Measurements from ENCODE around the gene PABPC1L. TPM values are rescaled to one million over a fixed set of nuclear protein-coding genes. Genes with fewer than 3 reads are reported as not detected.

The PABPC1L gene
- total RNA-seq, 6 experiments from 2014 or later: 8.7 to 40.2 (median 27.7) TPM

GRCh38 chr20:44941120-44941691, 31.3 kb downstream of the PABPC1L start:
- no peak overlapping the region for H3K27ac ChIP-seq
- H3K36me3 ChIP-seq: peaks cover 0 to 45% (median 7%) of the 10 kb centered on the region in 4 donors
- ATAC-seq: no peak

DNA sequence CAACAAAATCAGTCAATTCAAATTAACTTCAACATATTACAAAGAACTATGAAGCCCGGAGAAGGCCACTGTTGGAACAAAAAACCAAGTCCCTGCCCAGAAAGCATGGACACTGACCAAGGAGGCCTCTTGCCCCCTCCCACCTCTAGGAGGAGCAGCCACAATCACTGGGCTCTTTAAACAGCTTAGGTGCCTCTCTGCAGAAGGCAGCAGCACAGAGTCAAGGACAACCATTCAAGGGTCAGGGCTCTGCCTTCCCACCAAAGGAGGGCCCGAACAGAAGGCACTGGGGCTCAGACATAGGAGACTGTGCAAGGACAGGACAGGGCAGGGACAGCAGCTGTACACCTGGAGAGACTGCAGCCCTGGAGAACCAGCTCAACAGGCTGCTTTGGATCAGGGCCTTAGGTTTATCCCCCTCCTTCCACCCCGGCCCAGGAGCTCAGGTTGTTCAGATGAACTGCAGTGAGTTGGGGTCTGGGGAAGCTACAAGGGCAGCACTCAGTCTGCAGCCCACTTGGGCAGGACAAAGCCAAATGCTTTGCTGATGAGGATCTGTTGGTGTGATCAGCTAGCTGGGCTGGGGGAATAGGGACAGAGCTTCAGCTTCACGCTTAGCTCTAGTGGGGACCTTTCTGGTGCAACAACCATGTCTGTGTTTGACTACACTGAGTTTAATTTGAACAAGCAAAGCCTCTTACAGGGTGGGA, 32.6 kb downstream of the PABPC1L start:
- H3K36me3 ChIP-seq: peaks cover 0 to 37% (median 9%) of the 10 kb centered on the region in 4 donors
- 93% methylated on average over 2 of the region's 4 CpGs for whole genome bisulfite sequencing (ENCODE audit: insufficient coverage, low coverage, low lambda C conversion rate, missing lambda C conversion rate)
- no peaks in the 10 kb centered on the region for H3K9me3 ChIP-seq
- no peak overlapping the region for H3K4me3 ChIP-seq
- H3K27ac ChIP-seq: no peak overlapping the region
- intact Hi-C loops (cut with DNase I): no loop called here
- ATAC-seq (no peak), DNase-seq (no peak)
- TF ChIP-seq POLR2A (IDR thresholded peaks at IDR 0.05): no peak
- TF ChIP-seq CTCF (IDR thresholded peaks at IDR 0.05): no peak
- H3K27me3 ChIP-seq: no peaks in the 10 kb centered on the region
- peaks cover 0 to 15% (median 5%) of the 10 kb centered on the region in 4 donors for H3K4me1 ChIP-seq

More at GRCh38 chr20:44941120-44941691, 31.3 kb downstream of the PABPC1L start:
- no peak for TF ChIP-seq CTCF (IDR thresholded peaks at IDR 0.05)
- TF ChIP-seq POLR2A (IDR thresholded peaks at IDR 0.05): no peak
- 88% methylated on average over 2 of the region's 7 CpGs for WGBS (ENCODE audit: insufficient coverage, low coverage, low lambda C conversion rate, missing lambda C conversion rate)
- no peak overlapping the region for H3K4me3 ChIP-seq
- H3K9me3 ChIP-seq: no peaks in the 10 kb centered on the region
- no peaks in the 10 kb centered on the region for H3K27me3 ChIP-seq
- no peak for DNase-seq
- peaks cover 0 to 4% (median 0%) of the 10 kb centered on the region in 4 donors for H3K4me1 ChIP-seq
- intact Hi-C loops (cut with DNase I): no loop called here

- peaks cover 0 to 43% (median 9%) of the 10 kb centered on the region in 4 donors for H3K36me3 ChIP-seq
- WGBS (ENCODE audit: insufficient coverage, low coverage, low lambda C conversion rate, missing lambda C conversion rate): 88% methylated on average over 4 of the region's 4 CpGs
- H3K4me1 ChIP-seq: peaks cover 0 to 20% (median 6%) of the 10 kb centered on the region in 4 donors
- intact Hi-C loops (cut with DNase I): no loop called here
- ATAC-seq (no peak), DNase-seq (no peak)
- no peaks in the 10 kb centered on the region for H3K9me3 ChIP-seq
- no peak overlapping the region for H3K27ac ChIP-seq
- TF ChIP-seq POLR2A (IDR thresholded peaks at IDR 0.05) (no peak), CTCF (IDR thresholded peaks at IDR 0.05) (no peak)
- no peak overlapping the region for H3K4me3 ChIP-seq
- H3K27me3 ChIP-seq: no peaks in the 10 kb centered on the region
These were observed 34.0 kb downstream of the PABPC1L start for GRCh38 chr20:44943828-44944227.

DNA sequence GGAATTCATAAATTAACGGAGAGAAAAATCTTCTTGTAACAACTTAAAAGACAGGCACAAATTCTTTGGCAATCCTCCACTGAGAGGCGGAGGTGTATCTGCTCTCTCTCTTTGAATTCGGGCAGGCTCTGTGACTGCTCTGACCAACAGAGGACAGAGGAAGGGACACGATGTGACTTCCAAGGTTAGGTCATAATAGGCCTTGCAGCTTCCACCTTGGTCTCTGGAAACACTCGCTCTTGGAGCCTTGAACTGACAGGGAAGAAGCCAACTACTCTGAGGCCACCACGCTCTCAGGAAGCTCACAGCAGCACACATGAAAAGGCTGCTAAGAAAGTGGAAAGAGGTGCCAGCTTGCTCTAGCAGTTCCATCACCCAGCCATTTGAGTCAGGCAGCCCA, 35.4 kb downstream of the PABPC1L start:
- TF ChIP-seq CTCF (IDR thresholded peaks at IDR 0.05): no peak
- TF ChIP-seq POLR2A (IDR thresholded peaks at IDR 0.05): no peak
- Histone ChIP-seq H3K27ac (no peak overlapping the region), H3K4me1 (peaks cover 0 to 20% (median 6%) of the 10 kb centered on the region in 4 donors), H3K9me3 (no peaks in the 10 kb centered on the region), H3K36me3 (peaks cover 0 to 41% (median 9%) of the 10 kb centered on the region in 4 donors), H3K4me3 (no peak overlapping the region), H3K27me3 (no peaks in the 10 kb centered on the region)
- intact Hi-C loops (cut with DNase I): no loop called here
- no peak for DNase-seq
- ATAC-seq: no peak
- 96% methylated on average over 4 of the region's 6 CpGs for WGBS (ENCODE audit: insufficient coverage, low coverage, low lambda C conversion rate, missing lambda C conversion rate)
